Endothelial cell of umbilical vein (primary cell): ENCODE measurements around the gene KCNQ2. TPM values are rescaled to one million over a fixed set of nuclear protein-coding genes. Genes with fewer than 3 reads are reported as not detected.

Experiments used
- BruUV-seq: library from RNA; stranded (reverse); fragments of 400-500 nt; replicated peaks from 2 replicates; lab custom pipeline; 2021; lab: Mats Ljungman, UMichigan
- CTCF ChIA-PET: fragments of 300-600, 350-600 bp; sonication (Branson Sonifier 250); formaldehyde crosslinking; loops from one replicate; lab custom pipeline; 2021; ENCODE audit warnings: antibody characterized with exemption, inconsistent platforms; lab: Charles Lee
- POLR2A ChIA-PET: fragments of 300-600, 350-600 bp; sonication (Branson Sonifier 250); formaldehyde crosslinking; loops from one replicate; lab custom pipeline; 2021; ENCODE audit warnings: antibody characterized with exemption, inconsistent platforms; lab: Charles Lee
- DNase-seq: peaks from one replicate; pipeline ENCODE4 v3.0.0-alpha.2; 2011; ENCODE audit warnings: low read depth, low spot score
- FAIRE-seq: peaks from 2 replicates; lab custom pipeline; 2011; peaks lifted over from hg19 to GRCh38; lab: Jason Lieb, UNC
- H2AFZ ChIP-seq: 2 replicates; pipeline ENCODE4 v1.6.0; 2012; ENCODE audit warnings: low read depth, low read length, control low read depth, inconsistent platforms
- H3K27ac ChIP-seq: 2 replicates; pipeline ENCODE4 v1.5.1; 2011; ENCODE audit warnings: low read depth, mild to moderate bottlenecking, control low read depth, low read length, moderate library complexity; ENCODE audit not compliant: insufficient read depth
- H3K27me3 ChIP-seq, 2 experiments: 2 replicates each; pipeline versions ENCODE4 v1.6.0 to v1.6.1; 2011; ENCODE audit warnings: low read length in 2 of 2, mixed read lengths in 1 of 2; ENCODE audit not compliant: control insufficient read depth in 2 of 2, insufficient read depth in 2 of 2
- H3K36me3 ChIP-seq, 2 experiments: 2 replicates in 1 of 2; 3 replicates in 1 of 2; pipeline ENCODE4 v1.5.1; 2011; ENCODE audit warnings: low read length in 2 of 2, mild to moderate bottlenecking in 1 of 2, moderate library complexity in 1 of 2; ENCODE audit not compliant: control insufficient read depth in 2 of 2, insufficient read depth in 2 of 2; ENCODE audit errors: extremely low read depth in 1 of 2
- H3K4me1 ChIP-seq: 3 replicates; pipeline ENCODE4 v1.5.1; 2011; ENCODE audit warnings: mild to moderate bottlenecking, low read length; ENCODE audit not compliant: control insufficient read depth, insufficient read depth; ENCODE audit errors: extremely low read depth
- H3K4me2 ChIP-seq: 2 replicates; pipeline ENCODE4 v1.6.1; 2011; ENCODE audit warnings: low read length, control low read depth, mixed read lengths; ENCODE audit not compliant: insufficient read depth
- H3K4me3 ChIP-seq, 3 experiments: fragments of 200-600 bp in 1 of 3; sonication (generic), shearing (Covaris generic) in 1 of 3; replicated peaks in 1 of 3; 2 replicates each; pipeline ENCODE4 v1.5.1; 2011 to 2016; ENCODE audit warnings: control low read depth in 3 of 3, low read length in 3 of 3, mild to moderate bottlenecking in 2 of 3, inconsistent platforms in 1 of 3, low read depth in 1 of 3, moderate library complexity in 1 of 3; ENCODE audit not compliant: insufficient read depth in 1 of 3
- H3K79me2 ChIP-seq: 2 replicates; pipeline ENCODE4 v1.6.0; 2012; ENCODE audit warnings: low read length, inconsistent platforms; ENCODE audit not compliant: control insufficient read depth, insufficient read depth
- H3K9ac ChIP-seq: replicated peaks from 2 replicates; pipeline ENCODE3; 2011; ENCODE audit warnings: low read length, control low read depth; ENCODE audit not compliant: insufficient read depth; ENCODE audit errors: extremely low read depth
- H3K9me1 ChIP-seq: replicated peaks from 3 replicates; pipeline ENCODE4 v1.6.0; 2011; ENCODE audit warnings: mild to moderate bottlenecking, low read length; ENCODE audit not compliant: control insufficient read depth, insufficient read depth; ENCODE audit errors: extremely low read depth
- H3K9me3 ChIP-seq: replicated peaks from 2 replicates; pipeline ENCODE4 v1.5.1; 2012; ENCODE audit warnings: low read length, inconsistent platforms; ENCODE audit not compliant: control insufficient read depth, insufficient read depth
- H4K20me1 ChIP-seq: replicated peaks from 2 replicates; pipeline ENCODE3; 2011; ENCODE audit warnings: mild to moderate bottlenecking, low read length; ENCODE audit not compliant: control insufficient read depth, insufficient read depth; ENCODE audit errors: extremely low read depth
- EZH2 ChIP-seq: IDR thresholded peaks from 2 replicates; pipeline ENCODE4 v1.6.1; 2012; ENCODE audit warnings: borderline replicate concordance, low read depth, mild to moderate bottlenecking, moderate library complexity, low read length, inconsistent platforms; ENCODE audit not compliant: severe bottlenecking
- FOS ChIP-seq: IDR thresholded peaks from 2 replicates; pipeline ENCODE4 v1.6.1; 2011; ENCODE audit warnings: mild to moderate bottlenecking, low read length, moderate library complexity, borderline replicate concordance; ENCODE audit not compliant: insufficient read depth
- GATA2 ChIP-seq: IDR thresholded peaks from 2 replicates; pipeline ENCODE4 v1.7.0; 2011; ENCODE audit warnings: low read depth, mild to moderate bottlenecking, moderate library complexity, mixed read lengths, low read length; ENCODE audit not compliant: insufficient read length, insufficient read depth
- JUN ChIP-seq: IDR thresholded peaks from 2 replicates; pipeline ENCODE4 v1.6.1; 2011; ENCODE audit warnings: borderline replicate concordance, low read depth; ENCODE audit not compliant: insufficient read length, insufficient read depth
- MYC ChIP-seq: IDR thresholded peaks from one replicate; pipeline ENCODE4 v1.6.1; 2011; ENCODE audit warnings: mild to moderate bottlenecking, low read depth, low read length
- POLR2A ChIP-seq: IDR thresholded peaks from 2 replicates; pipeline ENCODE4 v1.6.1; 2012; ENCODE audit warnings: low read depth, mild to moderate bottlenecking, control low read depth, low read length
- POLR2AphosphoS5 ChIP-seq: IDR thresholded peaks from 2 replicates; pipeline ENCODE4 v1.6.1; 2012; ENCODE audit warnings: low read depth, mild to moderate bottlenecking, control low read depth, low read length, moderate library complexity; ENCODE audit not compliant: insufficient read depth
- dilution Hi-C: fragments of 300-500 bp; cut with MboI; formaldehyde crosslinking; loops from one replicate; pipeline ENCODE4 v1.15.0; 2019; ENCODE audit warnings: low sequenced_read_pairs; ENCODE audit not compliant: extremely low pct_ligation_motif_present
- intact Hi-C: fragments of 100-400 bp; cut with micrococcal nuclease; formaldehyde crosslinking; loops from one replicate; pipeline ENCODE4 v1.10.0; 2022
- polyA plus RNA-seq, 4 experiments: library from polyadenylated mRNA; depleted of rRNA in 3 of 4; stranded (reverse) in 3 of 4; unstranded in 1 of 4; fragments of >200 nt; gene quantifications; 2 replicates each; pipeline versions ENCODE4 v1.2.1 to v1.2.3, GENCODE V29; 2011 to 2012; ENCODE audit warnings: missing spikeins in 1 of 4
- total RNA-seq: library from RNA; stranded (reverse); gene quantifications from 2 replicates; pipeline ENCODE4 v1.2.3, GENCODE V29; 2021
- TF ChIP-seq, protein P1 (sequence below), 2 donors: IDR thresholded peaks; 1 replicate in 1 of 2; 2 replicates in 1 of 2; pipeline ENCODE4 v1.5.1; 2011; ENCODE audit warnings: low read length in 2 of 2, mild to moderate bottlenecking in 2 of 2, moderate library complexity in 2 of 2, control low read depth in 1 of 2, inconsistent platforms in 1 of 2, low read depth in 1 of 2; ENCODE audit not compliant: insufficient read depth in 1 of 2; ENCODE audit errors: extremely low read depth in 1 of 2
- TF ChIP-seq, protein P2 (sequence below): IDR thresholded peaks from 2 replicates; pipeline ENCODE4 v1.6.1; 2011; ENCODE audit not compliant: insufficient read depth, insufficient read length

Gene KCNQ2
- total and polyA plus RNA-seq, 2 donors (not counting 3 experiments of a cell fraction or from before 2014, with no cell fraction given): not detected

DNA sequence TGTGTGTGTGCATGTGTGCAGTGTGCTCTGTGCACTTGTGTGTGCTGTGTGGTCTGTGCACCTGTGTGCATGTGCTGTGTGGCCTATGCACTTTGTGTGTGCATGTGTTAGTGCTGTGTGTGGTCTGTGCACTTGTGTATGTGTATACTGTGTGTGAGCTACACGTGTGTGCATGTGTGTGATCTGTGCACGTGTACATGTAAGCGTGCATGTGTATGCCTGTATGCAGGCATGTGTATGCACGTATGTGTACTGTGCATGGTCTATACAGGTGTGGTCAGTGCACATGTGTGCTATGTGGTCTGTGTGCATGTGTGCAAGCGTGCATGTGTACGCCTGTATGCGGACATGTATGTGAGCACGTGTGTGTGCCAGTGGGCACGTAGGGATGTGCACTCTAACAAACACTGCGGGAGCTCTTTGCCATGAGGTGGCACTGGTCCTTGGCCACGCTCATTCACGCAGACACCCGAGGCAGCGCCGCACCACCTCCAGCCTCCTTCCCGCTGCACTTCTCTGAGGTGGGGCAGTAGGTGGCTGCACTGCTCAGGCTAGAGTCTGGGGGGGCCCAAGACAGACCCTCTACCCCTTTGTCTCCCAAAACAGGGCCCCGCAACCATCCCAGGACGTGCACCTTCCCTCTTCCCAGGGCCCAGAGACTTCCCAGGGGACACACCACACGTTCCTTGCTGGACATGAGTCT, 68.9 kb downstream of the KCNQ2 start:
- H3K36me3 ChIP-seq: no peaks in the 10 kb centered on the region
- FAIRE-seq: no peak
- POLR2A ChIA-PET: no interaction called here

DNA sequence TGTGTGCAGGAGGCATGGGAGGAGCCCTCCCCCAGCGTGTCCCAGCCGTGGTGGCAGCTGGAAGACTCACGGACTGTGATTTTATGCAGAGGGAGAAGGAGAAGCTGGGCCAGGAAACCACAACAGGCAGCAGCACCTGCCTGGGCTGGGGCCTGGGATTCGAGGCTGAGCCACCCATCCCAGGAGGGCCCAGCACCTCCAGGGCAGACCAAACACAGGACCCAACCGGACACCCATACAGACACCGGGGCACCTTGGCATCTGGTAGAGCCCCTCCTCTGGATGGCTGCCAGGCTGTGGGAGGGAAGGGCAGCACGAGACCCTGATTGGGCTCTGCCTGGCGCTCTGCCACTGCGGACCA, 69.6 kb downstream of the KCNQ2 start:
- Histone ChIP-seq H3K4me2 (no peak overlapping the region), H3K27ac (no peak overlapping the region), H3K9me1 (no peaks in the 10 kb centered on the region), H3K4me3 (no peak overlapping the region), H3K27me3 (no peaks in the 10 kb centered on the region), H3K9me3 (no peaks in the 10 kb centered on the region), H2AFZ (no peak overlapping the region), H3K4me1 (no peaks in the 10 kb centered on the region), H3K9ac (no peak overlapping the region), H3K36me3 (no peaks in the 10 kb centered on the region), H4K20me1 (no peaks in the 10 kb centered on the region), H3K79me2 (no peaks in the 10 kb centered on the region)
- ChIA-PET CTCF (no interaction called here), POLR2A (no interaction called here)
- intact Hi-C loops: no loop called here
- TF ChIP-seq POLR2AphosphoS5 (no peak), FOS (no peak), JUN (no peak), EZH2 (no peak), MYC (no peak), GATA2 (no peak), POLR2A (no peak)
- TF ChIP-seq, protein P1, sequence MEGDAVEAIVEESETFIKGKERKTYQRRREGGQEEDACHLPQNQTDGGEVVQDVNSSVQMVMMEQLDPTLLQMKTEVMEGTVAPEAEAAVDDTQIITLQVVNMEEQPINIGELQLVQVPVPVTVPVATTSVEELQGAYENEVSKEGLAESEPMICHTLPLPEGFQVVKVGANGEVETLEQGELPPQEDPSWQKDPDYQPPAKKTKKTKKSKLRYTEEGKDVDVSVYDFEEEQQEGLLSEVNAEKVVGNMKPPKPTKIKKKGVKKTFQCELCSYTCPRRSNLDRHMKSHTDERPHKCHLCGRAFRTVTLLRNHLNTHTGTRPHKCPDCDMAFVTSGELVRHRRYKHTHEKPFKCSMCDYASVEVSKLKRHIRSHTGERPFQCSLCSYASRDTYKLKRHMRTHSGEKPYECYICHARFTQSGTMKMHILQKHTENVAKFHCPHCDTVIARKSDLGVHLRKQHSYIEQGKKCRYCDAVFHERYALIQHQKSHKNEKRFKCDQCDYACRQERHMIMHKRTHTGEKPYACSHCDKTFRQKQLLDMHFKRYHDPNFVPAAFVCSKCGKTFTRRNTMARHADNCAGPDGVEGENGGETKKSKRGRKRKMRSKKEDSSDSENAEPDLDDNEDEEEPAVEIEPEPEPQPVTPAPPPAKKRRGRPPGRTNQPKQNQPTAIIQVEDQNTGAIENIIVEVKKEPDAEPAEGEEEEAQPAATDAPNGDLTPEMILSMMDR (IDR thresholded peaks at IDR 0.05; ENCODE audit: extremely low read depth in 1 of 2, insufficient read depth in 1 of 2, low read depth in 1 of 2, low read length in 2 of 2): no peak
- TF ChIP-seq, protein P2, sequence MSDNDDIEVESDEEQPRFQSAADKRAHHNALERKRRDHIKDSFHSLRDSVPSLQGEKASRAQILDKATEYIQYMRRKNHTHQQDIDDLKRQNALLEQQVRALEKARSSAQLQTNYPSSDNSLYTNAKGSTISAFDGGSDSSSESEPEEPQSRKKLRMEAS: no peak
- FAIRE-seq (no peak), DNase-seq (no peak)
- dilution Hi-C loops: no loop called here
- no TSS peak for BruUV-seq

More for the DNA sequence above, 68.9 kb downstream of the KCNQ2 start:
- Histone ChIP-seq H3K4me2 (no peak overlapping the region), H3K9me3 (no peaks in the 10 kb centered on the region), H3K9me1 (no peaks in the 10 kb centered on the region), H3K27me3 (no peaks in the 10 kb centered on the region), H4K20me1 (no peaks in the 10 kb centered on the region), H3K4me1 (no peaks in the 10 kb centered on the region), H3K4me3 (no peak overlapping the region), H3K79me2 (no peaks in the 10 kb centered on the region), H2AFZ (no peak overlapping the region), H3K27ac (no peak overlapping the region), H3K9ac (no peak overlapping the region)
- DNase-seq: no peak
- CTCF ChIA-PET: no interaction called here
- intact Hi-C loops (no loop called here), dilution Hi-C loops (no loop called here)
- no TSS peak for BruUV-seq
- no peak for TF ChIP-seq JUN
- TF ChIP-seq, protein P2: peak; percentile 19
